ENCODE measurements around the gene CYP27C1.
"Not testable (repeated sequence)": the region's sequence is repeated elsewhere in the genome, so short reads cannot be mapped to it uniquely, and the experiment has no call there.

Gene CYP27C1

GRCh38 chr2:127169066-127169660, 50.9 kb downstream of the CYP27C1 start:
- DNase-seq, result no peak

DNA sequence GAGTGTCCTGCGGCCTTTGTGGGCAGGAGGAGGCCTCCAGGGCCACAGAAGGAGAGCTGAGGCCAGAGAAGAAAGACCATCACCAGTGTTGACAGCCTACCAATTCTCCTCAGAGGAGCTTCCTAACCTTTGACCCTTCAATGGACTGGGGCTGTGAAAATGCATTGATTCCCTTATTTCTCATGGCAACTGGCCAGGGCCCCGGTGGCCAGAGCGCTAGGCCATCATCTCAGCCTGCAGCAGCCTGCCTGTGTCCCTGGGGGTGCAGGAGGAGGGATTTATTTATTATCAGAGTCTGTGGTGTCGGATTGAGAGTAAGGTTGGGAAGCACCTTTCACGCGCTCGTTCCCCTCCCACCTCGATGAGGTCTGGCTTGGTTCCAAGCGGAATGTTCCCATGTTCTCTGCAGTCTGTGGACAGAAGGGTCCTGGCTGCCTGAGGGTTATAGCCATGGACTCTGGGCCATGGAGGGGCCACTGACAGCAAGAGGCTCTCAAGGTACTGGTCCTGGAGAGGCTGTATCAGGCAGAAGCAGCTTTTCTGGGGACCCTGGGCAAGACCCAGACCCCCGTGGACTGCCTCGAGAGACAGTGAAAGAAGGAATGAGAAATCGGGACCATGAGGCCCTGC, 53.8 kb downstream of the CYP27C1 start:
- no peak for DNase-seq

- no peak for DNase-seq
Observed at GRCh38 chr2:127165539-127165935, 54.6 kb downstream of the CYP27C1 start.

DNA sequence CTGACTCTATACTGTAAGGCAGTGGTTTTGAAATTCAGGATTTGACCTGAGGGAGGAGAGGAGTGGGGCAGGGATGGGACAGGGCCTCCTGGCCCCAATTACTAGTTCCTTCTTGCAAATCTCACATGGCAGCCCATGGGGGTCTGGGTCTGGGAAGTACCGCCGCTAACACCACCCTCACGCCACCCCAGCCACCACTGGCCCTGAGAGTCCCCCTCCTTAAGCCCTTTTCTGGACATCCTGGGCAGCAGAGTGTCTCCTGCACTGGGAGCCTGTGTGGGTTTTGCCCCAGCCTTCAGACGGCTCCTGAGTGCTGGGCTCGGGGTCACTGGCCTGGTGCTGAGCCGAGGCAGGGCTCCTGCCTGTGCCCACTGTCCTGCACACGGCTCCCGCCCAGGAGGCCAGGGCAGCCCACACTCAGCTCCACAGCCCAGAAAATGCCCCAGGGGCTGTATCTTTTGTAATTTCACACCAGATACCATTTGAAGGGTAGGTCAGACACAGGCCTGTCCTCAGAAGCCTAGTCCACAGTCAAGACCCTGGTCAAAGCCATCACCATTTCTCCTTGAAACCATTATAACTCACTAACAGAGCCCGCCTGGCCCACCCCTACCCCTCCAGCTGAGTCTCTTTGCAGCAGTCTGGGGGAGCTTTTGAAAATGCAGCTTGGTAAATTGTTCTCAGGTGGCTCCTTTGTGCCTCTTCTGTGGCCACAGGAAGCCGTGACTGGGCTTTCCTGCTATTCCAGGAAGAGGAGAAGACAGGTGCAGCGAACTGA, 55.1 kb downstream of the CYP27C1 start:
- DNase-seq, result no peak

GRCh38 chr2:127163921-127164320, 56.2 kb downstream of the CYP27C1 start:
- DNase-seq, result no peak

GRCh38 chr2:127163090-127163406, 57.1 kb downstream of the CYP27C1 start:
- DNase-seq, result not testable (repeated sequence)

- no peak for DNase-seq
Observed at GRCh38 chr2:127162261-127163089, 57.6 kb downstream of the CYP27C1 start.

DNA sequence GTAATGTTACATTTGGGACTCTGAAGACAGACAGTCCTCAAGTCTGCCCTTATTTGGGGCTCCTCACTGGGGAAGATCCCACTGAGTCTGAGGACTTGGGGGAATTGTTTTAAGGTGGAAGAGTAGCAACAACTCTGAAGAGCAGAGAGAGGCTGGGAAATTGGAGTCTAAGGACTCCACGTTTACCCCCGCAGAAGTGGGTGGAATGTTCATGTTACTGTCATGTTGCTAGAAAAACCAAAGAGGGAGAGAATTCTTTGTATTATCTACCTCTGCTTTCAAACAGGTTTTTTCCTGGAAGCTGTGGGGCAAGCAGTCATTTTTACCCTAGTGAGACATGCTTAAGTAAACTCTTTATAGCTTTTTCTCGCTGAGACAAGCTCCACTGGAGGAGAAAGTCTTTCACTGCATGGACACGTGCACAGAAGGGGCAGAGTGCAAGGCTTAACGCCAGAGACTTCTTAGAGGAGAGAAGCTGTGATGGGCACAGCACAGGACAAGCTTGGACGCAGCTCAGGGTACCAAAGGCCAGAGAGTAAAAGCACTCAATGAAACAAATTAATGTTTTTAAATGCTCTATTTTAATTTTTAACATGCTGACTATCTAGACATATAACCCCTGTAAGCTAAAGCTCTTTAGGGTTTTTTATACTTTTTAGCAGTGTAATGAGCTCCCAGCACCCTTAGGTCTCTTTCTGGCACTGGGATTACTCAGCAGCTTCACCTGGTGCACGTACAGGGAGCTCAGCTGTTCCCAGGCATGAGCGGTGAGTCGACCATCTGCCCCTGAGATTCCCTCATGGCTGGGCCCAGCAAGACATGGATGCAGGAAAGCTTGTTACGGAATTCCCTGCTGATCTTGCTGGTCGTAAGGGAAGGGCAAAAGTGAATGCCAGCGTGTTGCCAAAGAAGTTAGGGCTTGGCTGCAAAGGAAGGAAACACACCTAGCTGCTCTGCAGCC, 58.6 kb downstream of the CYP27C1 start:
- no peak for DNase-seq

- no peak for DNase-seq
Observed at GRCh38 chr2:127160676-127161075, 59.4 kb downstream of the CYP27C1 start.

- DNase-seq, result no peak
Observed at GRCh38 chr2:127159543-127159942, 60.6 kb downstream of the CYP27C1 start.

DNA sequence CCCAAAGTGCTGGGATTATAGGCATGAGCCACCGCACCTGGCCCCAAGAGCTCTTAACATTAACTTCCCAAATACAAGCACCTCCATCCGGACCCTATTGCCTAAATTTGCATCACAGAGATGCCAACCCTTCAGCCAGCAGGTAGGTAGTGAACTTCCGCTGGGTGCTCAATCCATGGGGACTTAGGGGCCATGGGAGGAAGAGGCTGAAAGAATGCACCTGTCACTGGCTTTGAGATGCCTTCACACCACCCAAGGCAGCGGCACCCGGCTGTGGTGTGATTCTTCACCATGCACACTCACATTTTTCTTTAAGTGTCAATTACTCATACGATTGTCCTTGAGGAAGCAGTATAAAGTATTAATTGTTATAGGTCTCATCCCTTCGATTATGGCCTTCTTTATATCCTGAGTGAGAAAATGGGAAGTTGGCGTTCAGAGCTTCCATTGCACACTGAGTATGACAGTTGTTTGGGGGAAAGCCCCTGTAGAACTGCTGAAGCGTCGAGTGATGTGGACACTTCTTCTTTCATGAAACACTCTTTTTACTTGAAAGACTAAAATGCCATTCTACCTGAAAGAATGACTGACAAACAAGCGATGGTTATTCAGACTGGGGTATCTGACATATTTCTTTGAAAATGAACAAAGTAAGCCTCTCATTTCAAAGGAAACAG, 61.3 kb downstream of the CYP27C1 start:
- DNase-seq, result no peak

GRCh38 chr2:127157651-127158485, 62.2 kb downstream of the CYP27C1 start:
- DNase-seq, result no peak

DNA sequence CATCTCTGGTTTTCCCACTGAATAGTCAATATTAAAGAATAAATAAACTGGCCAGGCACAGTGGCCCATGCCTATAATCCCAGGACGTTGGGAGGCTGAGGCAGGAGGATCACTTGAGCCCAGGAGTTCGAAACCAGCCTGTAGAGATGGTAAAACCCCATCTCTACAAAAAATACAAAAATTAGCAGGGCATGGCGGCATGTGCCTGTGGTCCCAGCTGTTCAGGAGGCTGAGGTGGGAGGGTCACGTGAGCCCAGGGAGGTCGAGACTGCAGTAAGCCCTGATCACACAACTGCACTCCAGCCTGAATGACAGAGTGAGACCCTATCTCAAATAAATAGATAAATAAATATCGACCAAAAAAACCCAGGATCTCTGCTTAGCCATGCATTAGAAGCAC, 63.0 kb downstream of the CYP27C1 start:
- DNase-seq, result no peak

- no peak for DNase-seq
Observed at GRCh38 chr2:127155947-127156346, 64.2 kb downstream of the CYP27C1 start.

DNA sequence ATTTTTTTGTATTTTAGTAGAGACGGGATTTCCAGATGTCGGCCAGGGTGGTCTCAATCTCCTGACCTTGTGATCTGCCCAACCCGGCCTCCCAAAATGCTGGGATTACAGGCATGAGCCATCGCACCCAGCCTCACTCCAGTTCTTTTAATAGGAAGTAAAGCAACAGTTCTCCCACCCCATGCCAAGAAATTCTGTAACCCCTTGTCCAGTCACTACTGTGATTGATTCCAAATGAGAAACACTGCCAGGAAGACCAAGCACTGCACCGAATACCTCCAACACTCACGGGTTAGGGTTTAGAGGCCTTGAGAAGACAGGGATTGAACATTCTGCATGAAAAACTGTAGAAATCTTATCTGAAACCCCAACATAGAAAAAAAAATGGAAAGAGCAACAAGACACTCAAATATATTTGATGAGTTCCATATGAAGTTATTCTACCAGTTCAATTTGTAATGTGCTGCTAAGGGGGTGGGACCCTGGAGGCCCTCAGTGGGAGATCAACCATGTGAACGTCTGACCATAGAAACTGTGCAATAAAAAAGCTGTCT, 65.0 kb downstream of the CYP27C1 start:
- DNase-seq, result no peak

- no peak for DNase-seq
Observed at GRCh38 chr2:127154396-127154795, 65.7 kb downstream of the CYP27C1 start.

DNA sequence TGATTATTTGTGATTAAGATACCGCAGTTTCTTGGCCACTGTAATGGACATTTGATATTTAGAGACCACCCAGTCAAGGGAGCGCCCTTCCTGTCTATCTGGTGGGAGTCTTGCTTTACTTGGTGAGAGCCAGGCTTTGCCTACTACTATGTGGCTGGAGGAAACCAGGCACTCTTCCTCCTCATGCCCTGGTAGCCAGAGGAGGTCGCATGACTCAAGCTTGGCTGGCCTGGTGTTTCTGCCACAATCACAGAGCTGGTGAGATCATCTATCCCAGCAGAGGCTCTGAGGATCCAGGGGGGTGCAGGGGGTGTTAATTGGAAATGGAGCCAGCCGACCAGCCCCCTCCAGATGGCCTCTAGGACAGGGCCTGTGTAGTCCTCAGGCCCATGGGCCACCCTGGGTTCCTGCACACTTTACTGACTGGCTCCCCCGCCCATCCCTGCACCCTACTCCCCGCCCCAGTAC, 66.4 kb downstream of the CYP27C1 start:
- no peak for DNase-seq

- no peak for DNase-seq
Observed at GRCh38 chr2:127150996-127151395, 69.1 kb downstream of the CYP27C1 start.

GRCh38 chr2:127149384-127149783, 70.7 kb downstream of the CYP27C1 start:
- no peak for DNase-seq

DNA sequence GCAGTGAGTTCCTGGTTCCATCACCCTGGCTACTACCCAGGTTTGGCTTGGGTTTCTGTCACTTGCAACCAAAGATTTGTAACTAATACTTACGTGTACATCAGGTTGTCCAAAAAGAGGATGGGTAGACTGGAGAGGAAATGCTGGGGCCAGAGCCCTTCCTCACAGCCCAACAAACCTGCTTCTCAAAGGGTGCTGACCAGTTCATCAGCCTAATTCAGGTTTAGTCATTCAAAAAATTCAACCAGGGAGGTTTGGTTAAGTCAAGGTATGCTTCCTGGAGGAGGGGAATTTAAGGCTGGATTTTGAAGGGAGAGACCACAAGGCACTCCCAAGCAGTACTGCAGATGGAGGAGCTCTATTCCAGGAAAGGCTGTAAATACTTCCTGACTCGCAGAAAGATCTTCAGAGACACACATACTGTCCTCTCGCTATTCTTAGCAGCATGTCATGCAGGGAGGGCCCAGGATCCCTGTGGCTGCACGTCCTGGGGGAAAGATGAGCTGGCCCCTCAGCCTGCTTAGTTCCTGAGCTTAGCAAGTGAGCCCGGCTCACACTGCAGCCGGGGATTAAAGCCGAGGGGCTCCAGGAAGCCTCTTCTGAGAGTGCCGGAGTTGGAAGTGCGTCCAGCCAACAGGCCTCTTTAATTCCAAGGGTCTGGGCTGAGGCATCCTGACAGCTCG, 73.1 kb downstream of the CYP27C1 start:
- no peak for DNase-seq
